GM19193 (cell line): Measurements from ENCODE around the gene SPEF2.

Source experiments
- POLR2A ChIP-seq: IDR thresholded peaks from 4 replicates; pipeline ENCODE4 v1.6.1; 2011; ENCODE audit not compliant: insufficient read depth, insufficient read length; ENCODE audit errors: extremely low read depth

SPEF2 gene

GRCh38 chr5:35617435-35618303, at the start of gene SPEF2:
SPEF2 (plus strand) TSS chr5:35617863; CDS start chr5:35617998, 135 bp downstream.
- TF ChIP-seq POLR2A: no peak

DNA sequence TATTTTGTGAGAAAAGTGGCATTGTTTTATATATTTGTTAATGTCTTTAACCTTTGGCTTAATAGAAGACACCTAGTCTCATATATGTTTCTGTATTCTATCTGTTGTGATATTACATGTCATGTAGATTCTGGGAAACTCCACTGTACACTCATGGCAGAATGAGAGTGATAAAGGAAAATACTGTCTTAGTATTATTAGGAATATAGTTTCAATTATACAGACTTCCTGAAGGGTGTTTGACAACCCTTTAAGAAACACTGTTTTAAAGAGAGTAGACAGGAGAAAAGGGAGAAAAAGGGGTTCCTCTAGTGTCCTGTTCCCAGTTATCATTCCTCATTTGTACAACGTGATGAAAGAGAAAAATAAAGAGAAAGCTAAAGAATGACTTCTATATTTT, 42.1 kb upstream of the SPEF2 start:
- no peak for TF ChIP-seq POLR2A

GRCh38 chr5:35587419-35587818, 30.2 kb upstream of the SPEF2 start:
- no peak for TF ChIP-seq POLR2A

DNA sequence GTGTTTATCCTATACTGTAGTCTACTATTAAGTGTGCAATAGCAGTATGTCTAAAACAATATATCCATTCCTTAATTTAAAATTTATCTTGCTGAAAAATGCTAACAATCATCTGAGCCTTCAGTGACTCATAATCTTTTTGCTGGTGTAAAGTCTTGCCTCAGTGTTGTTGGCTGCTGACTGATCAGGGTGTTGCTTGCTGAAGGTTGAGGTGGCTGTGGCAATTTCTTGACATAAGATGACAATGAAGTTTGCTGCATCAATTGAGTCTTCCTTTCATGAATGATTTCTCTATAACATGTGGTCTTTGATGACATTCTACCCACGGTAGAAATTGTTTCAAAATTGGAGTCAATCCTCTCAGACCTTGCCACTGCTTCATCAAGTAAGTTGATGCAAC, 24.3 kb upstream of the SPEF2 start:
- TF ChIP-seq POLR2A: no peak

DNA sequence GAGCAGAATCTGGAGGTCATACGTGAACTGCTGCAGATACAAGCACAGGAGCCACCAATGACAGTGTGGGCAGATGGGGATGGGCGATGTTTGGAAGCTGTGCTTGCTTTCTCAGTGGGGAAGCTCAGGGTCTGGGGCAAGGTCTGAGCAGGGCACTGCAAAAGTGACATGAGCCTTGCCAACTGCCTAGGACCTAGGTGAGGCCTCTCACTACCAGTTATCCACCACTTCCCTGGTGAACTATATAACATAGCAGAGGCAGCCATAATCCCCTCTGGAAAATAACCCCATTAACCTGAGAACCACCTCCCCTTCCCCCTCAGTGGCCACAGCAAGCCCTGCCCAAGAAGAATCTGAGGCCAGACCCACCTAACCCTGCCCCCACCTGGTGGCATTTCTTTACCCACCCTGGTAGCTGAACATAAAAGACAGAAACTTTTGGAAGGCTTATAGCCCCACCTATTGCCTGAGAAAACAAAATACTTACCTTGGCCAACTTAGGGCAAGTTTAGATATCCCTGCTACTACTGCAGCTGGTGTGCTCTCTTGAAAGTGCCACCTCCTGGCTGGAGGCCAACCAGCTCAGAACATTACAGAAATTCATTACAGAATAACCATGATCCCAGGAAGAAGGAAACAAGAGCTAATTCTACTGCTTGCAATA, 18.8 kb upstream of the SPEF2 start:
- TF ChIP-seq POLR2A: no peak

GRCh38 chr5:35600591-35600990, 17.1 kb upstream of the SPEF2 start:
- TF ChIP-seq POLR2A: no peak

DNA sequence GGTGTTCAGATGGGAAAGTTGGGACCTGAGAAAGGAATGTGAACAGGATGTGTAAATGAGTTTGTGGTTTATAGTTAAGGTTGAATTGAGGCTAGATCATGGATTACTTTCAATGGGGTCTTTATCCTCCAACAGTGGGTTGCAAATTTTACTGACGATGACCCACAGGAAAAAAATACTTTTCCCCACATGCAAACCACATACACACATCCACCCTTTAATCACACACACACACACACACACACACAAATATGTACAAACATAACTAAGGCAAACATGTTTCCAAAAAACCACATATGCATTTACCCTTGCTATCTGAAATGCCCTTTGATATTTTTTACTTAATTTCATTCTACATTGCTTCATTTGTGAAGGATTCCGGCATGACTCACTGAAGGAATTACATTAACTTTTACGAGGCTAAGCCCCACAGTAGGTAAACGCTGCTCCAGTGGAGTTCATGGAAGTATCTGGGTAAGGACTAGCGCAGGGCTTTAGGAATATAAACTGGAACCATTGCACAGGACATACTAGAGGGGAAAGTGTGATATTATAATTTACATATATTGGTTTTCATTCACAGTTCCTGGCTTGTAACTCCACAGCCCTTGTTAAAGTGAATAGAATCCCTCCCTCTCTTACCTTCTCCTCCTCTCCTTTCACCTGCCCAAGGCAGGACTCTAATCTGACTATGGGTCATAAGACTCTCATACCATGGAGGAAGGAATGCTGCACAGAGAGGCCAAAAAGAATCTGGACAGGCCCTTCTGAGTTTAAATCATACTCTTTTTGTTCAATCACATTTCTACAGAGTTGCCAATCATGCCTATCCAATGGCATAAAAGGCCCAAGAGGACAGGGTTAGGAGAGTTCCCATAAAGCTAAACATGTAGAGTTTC, 8.5 kb upstream of the SPEF2 start:
- TF ChIP-seq POLR2A: no peak

DNA sequence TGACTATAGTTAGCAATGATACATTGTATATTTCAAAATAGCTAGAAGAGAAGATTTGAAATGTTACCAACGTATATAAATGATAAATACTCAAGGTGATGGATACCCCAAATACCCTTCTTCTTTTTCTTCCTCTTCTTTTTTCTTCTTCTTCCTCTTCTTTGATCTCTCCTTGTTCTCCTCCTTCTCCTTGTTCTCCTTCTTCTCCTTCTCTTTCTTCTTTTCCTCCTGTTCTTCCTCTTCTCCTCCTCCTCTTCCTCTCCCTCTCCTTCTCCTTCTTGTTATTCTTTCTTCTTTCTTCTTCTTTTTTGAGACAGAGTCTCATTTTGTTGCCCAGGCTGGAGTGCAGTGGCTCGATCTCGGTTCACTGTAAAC, 616 bp upstream of the SPEF2 start:
- TF ChIP-seq POLR2A: no peak

DNA sequence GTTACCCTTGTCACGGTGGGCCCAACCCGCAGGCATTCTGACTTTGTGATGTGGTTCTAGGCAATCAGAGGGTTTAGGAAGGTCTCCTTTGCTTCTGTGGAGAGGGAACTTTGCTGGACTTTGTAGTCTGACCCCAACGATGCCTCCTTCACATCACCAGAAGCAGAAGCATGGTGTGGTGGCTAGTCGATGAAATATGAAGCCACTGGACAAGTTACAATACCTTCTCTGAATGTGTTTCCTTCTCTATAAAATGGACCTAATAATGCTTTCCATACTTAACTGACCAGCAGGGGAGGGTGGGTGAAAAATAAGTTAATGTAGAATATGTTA, 607 bp downstream of the SPEF2 start:
- TF ChIP-seq POLR2A: no peak

- no peak for TF ChIP-seq POLR2A
Measured at GRCh38 chr5:35618781-35619180, 1.1 kb downstream of the SPEF2 start.

DNA sequence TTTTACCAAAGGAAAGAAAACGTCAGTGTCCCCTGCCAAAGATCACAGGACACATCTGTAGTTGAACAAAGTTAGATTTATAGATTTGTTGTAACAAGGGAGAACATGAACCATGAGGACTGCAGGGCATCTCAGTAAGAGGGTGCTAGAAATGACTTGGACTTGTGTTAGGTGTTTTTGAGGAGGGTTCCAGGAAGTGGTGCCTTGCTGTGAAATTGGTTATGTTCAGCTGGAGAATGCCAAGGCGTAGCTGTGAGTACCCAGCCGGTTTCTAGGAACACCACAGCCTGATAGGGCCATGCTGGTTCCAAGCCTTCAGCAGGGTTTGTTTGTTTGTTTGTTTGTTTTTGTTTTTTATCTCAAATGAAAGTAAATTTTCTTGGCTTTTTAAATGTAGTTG, 5.3 kb downstream of the SPEF2 start:
- no peak for TF ChIP-seq POLR2A

DNA sequence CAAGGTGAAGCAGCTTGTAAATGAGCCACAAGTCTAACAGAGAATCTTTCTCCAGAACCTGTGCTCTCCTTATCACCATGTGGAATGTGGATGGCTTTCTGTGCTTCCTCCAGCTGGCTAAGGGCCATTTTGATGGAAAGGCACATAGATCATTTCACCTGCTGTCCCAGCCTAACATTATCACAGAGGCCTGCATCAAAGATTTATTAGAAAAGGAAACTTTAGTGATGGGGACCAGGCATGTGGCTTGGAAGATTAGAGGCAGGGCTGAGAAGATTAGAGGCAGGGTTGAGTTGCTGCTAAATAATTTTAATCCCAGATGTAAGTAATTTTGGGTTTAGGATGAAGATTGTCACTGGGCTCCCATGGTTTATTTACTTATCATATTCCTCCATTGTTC, 6.3 kb downstream of the SPEF2 start:
- no peak for TF ChIP-seq POLR2A

- TF ChIP-seq POLR2A: no peak
Measured at GRCh38 chr5:35626108-35626507, 8.4 kb downstream of the SPEF2 start.

DNA sequence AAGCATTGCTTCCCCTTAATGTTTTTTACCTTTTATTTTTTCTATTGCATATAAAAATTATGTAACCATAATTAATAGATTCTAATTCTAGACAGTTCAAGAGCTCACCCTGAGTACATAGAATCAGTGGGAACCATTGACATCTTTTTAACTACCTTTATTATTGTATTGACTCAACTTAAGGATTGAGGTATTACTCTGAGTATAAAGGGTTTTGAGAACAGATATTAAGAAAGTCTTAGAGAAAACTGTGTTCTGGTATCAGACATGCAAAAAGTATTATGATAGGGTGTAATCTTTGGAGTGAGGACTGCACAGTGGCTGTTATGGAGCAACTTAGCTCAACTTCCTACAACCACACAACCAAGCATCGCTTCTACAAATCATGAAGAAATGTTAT, 8.9 kb downstream of the SPEF2 start:
- no peak for TF ChIP-seq POLR2A

GRCh38 chr5:35634326-35634725, 16.7 kb downstream of the SPEF2 start:
- no peak for TF ChIP-seq POLR2A

DNA sequence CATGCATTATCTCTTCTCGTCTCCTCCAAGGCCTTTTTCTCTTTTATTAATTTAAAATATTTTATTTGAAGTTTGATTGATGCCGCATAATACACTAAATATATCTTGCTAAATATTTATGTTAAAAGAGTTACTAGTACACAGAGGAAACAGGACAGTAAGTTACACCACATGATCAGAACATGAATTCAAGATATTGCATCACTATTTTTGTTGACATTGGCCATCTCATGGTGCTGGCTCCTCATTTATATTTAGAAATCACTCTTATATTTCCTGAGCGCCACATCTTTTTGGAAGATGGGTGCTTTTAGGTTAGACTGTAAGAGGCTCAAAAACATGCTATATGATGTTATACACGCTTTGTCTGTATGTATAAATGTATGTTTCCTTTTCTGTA, 23.0 kb downstream of the SPEF2 start:
- no peak for TF ChIP-seq POLR2A

DNA sequence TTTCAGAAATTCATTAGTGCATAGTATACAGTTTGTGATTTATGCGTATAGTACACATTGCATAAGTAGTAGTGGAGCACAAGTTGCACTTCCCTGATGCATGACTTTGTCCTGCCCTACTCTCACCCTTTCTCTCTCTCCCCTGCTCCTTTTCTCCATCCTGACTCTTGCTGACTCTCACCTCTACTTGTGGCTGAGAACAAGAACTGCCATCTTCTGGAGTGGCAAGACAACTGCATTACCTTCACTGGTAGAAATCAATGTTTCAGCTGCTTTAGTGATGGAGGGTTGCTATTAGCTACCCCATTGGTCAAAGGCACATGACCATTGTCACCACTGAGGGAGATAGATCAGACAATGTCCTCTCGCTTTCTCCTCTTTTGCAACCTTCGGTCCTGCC, 26.9 kb downstream of the SPEF2 start:
- TF ChIP-seq POLR2A: no peak
